Measurements from ENCODE around the gene RPAP2.
"Not testable (repeated sequence)": the region's sequence is repeated elsewhere in the genome, so short reads cannot be mapped to it uniquely, and the experiment has no call there.

Gene RPAP2

DNA sequence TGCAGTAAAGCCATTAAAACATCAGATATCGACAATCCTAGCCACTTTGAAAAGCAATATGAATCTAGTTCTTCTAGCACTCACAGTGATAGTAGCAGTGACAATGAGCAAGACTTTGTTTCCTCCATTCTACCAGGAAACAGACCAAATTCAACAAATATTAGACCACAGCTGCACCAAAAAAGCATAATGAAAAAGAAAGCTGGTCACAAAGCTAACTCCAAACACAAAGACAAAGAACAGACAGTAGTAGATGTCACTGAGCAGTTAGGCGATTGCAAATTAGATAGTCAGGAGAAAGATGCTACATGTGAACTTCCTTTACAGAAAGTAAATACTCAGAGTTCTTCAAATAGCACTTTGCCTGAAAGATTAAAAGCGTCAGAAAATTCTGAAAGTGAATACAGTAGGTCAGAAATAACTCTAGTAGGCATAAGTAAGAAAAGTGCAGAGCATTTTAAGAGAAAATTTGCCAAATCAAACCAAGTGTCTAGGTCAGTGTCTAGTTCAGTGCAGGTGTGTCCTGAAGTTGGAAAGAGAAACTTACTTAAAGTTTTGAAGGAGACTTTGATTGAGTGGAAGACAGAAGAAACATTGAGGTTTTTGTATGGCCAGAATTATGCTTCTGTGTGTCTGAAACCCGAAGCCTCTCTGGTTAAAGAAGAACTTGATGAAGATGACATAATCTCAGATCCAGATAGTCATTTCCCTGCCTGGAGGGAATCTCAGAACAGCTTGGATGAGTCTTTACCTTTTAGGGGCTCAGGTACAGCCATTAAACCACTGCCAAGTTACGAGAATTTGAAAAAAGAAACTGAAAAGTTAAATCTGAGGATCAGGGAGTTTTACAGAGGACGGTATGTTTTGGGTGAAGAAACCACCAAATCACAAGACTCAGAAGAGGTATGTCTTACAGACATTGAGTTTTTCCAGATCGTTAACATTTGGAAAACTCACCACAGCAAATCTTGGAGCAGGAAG lies 24.9 kb downstream of the RPAP2 start:
- DNase-seq (ENCODE audit: low read depth, low spot score) = no peak

DNA sequence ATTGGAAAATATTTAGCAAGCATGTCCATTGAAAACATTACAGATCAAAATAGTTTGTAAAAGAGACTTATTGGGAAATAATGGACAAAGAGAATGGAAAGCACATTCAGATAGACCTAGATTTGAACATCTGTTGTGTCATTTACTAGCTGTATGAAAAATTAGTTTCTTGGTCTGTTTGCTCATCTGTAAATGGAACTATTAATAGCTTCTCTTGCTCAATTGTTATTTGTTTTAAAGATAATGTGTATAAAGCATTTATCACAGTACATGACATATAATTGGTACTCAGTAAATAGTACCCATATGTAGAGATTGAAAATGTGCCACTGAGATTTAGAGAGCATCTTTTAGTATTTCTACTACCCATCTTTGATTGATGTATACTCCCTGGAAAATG lies 25.9 kb downstream of the RPAP2 start:
- DNase-seq (ENCODE audit: low read depth, low spot score) = no peak

DNA sequence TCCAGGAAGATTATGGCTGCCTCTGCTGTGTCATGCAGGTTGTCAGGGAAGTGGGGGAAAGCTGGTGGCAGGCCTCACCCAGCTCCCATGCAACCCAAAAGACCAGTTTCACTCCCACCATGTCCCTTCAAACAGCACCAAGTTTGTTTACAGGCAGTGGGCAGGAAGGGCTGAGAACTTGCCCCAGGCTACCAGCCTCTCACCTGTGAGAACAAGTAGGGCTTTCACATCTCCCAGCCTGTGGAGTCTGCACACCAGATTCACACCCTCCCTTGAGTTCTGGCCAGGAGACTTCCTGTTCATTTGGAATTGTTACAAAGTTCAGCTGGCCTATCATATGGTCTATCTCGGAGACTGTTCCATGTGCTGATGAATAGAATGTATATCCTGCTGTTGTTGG lies 27.8 kb downstream of the RPAP2 start:
- DNase-seq (ENCODE audit: low read depth, low spot score) = no peak

DNA sequence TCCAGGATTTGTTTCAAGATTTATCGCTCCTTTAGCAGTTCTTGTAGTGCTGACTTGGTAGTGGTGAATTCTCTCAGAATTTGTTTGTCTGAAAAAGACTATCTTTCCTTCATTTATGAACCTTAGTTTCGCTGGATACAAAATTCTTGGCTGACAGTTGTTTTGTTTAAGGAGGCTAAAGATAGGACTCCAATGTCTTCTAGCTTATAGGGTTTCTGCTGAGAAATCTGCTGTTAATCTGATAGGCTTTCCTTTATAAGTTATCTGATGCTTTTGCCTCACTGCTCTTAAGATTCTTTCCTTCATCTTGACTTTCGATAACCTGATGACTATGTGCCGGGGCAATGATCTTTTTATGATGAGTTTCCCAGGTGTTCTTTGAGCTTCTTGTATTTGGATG lies 28.9 kb downstream of the RPAP2 start:
- DNase-seq (ENCODE audit: low read depth, low spot score) = no peak

DNA sequence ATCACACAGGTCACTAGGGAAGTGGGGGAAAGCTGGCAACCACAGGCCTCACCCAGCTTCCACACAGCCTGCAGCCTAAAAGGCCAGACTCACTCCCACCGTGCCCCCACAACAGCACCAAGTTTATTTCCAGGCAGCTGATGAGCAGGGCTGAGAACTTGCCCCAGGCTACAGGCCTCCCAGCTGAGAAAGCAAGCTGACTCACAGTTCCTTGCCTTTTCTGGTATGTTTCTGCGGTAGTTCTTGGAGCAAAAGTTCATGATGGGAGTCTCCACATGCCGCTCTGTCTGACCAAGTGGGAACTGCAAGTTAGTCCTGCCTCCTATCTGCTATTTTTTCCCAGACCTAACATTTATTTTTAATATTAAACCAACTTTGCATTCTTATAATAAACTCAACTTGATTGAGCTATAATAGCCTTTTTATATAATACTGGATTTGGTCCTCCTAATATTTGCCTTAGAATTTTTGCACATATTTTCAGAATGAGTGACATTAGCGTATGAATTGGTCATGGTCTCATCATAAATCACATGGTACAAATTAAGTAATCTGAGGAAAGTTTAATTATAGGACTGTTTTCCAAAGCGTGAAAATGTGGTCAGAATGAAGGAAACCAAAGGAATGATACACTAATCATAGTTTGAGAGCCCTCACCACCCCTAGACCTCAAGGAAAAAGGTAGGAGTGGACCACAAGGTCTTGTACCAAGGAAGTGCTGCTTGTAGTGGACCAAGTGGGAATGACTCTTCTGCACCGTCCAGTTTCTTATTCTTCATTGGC lies 30.7 kb downstream of the RPAP2 start:
- no peak for DNase-seq (ENCODE audit: low read depth, low spot score)

DNA sequence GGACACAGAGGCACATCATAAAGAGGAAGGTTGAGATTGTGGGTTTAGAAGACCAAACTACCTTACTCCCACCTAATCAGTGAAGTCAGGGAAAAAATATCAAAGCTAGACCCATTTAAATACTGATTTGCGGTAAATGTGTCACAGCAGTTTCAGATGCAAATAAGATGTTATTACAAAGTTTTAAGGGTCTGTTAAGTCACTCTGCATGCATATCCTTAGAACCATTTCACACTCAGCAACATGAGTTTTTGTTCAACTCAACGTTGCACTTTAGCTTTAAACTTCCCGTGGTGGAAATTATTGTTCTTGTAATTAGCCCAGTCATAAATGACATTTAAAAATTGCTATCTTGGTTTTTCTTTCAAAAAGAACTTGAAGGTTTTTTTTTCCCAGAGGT lies 34.8 kb downstream of the RPAP2 start:
- no peak for DNase-seq (ENCODE audit: low read depth, low spot score)

DNA sequence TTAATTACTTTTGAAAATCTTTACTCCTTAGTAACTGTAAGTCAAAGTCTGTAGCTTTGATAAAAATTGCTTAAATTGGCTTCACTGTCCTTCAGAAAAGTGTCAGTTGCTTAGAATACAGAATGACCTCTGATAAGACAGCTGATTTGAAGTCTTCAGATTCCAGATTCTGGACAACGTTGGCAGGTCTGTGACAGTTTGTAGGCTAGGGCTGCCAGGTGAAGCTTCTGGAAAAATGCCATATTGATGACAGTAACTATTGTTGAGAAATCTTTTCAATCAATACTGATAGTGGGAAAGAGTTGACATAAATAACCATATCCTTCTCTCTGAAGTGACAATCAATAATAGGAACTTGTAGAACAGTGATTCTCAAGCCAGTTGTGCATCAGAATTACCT lies 41.3 kb downstream of the RPAP2 start:
- no peak for DNase-seq (ENCODE audit: low read depth, low spot score)

DNA sequence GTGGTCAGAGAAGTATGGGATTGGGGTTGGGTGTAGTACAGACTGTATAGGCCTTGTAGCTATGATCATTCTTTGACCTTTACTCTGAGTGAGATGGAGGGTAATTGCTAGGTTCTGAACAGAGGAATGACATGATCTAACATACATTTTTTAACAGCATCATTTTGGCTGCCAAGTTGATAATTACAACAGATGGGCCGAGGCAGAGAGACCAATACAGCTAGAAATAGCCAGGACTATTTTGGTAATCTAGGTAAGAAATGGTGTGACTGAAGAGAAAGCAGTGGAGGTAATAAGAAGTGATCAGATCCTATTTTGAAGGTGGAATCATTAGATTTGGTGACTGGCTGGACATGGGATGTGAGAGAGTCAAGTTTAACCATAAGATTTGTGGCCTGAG lies 43.5 kb downstream of the RPAP2 start:
- DNase-seq (ENCODE audit: low read depth, low spot score) = no peak

DNA sequence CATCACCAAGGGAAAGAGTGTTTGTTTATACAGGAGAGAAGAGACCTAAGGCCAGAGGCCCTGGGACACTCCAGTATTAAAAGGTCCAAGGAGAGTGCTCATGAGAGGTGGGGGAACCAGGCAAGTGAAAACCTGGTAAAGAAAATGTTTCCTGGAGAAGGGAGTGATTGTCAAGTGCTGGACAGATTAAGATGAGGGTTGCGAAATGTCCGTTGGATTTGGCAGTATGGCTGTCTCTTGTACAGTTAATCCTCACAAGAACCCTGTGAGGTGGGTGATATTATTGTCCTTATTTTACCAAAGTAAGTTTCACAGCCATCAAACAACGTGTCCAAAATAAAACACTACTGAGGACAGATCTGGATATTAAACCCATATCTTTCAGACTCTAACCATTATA lies 44.2 kb downstream of the RPAP2 start:
- DNase-seq (ENCODE audit: low read depth, low spot score) = no peak

DNA sequence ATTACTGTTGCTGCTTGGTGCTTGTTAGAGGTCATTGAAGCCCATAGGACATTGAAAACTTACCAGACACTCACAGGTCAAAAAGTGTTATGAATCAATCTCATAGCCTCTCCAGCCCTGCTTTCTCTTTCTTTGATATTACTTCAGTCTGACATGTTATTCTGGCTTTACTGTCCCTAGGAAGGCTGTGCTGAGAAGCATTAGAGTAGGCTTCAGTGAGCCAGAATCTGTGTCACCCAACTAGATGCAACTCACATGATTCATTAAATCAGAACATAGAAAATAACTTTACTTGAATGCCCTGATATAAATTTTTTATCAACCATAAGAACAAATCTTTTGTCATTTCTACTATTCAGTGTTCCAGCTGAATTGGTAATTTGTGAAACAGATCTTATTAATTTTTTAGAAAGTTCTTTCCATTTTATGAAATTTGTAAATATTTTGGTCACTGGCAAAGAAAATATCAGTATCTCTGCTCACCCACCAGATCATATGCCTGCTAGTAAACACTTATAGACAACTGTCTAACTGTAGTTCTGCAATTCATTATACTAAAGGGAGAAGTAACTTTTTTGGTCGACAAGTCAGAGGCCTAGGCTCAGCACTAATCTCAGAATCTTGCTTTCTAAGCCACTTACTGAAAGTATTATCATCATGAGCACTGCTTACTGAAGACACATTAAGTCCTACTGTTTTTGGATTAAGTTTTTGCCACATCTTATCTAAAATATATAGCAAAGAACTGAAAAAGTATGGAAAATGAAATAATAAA lies 48.2 kb downstream of the RPAP2 start:
- no peak for DNase-seq (ENCODE audit: low read depth, low spot score)

DNA sequence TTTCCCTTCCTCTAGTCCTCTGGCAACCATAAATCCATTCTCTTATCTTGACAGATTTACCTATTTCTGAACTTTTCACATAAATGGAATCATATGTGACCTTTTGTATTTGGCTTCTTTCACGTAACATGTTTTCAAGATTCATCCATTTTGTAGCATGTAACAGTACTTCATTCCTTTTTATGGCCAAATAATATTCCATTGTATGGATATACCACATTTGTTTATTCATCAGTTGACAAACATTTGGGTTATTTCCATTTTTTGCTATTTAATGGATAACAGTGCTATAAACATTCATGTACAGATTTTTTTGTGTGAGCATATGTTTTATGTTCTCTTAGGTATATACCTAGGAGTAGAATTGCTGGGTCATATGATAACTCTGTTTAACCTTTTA lies 54.0 kb downstream of the RPAP2 start:
- no peak for DNase-seq (ENCODE audit: low read depth, low spot score)

DNA sequence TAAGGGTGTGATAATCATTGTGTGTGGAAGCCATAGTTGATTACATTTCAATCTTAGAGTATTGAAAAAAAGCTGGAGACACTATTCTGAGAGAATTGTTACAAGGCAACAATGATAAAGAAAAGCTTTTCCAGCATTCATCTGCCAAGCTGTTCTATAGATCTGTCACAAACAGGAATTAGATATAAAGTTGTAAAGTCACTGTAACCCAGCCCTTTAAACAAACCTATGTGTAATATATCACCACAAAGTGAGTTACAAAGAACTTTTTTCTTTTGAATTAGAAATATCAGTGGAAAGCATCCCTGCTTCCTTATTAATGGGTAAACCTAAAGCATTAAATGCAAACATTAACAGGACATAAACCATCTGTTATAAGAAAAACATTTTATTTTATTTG lies 55.4 kb downstream of the RPAP2 start:
- no peak for DNase-seq (ENCODE audit: low read depth, low spot score)

DNA sequence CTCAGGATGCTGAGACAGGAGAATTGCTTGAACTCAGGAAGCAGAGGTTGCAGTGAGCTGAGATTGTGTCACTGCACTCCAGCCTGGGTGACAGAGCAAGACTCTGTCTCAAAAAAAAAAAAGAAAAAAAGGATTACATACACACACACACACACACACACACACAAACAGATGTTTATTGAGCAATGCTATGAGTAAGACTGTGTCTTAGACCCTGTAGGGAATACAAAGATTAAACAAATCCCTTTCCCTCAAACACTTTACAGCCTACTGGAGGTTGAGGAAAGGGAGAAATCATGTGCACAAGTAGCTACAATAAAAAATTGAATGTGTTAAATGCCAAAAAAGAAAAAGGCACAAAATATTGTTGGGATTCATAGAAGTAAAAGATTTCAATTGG lies 58.1 kb downstream of the RPAP2 start:
- no peak for DNase-seq (ENCODE audit: low read depth, low spot score)

DNA sequence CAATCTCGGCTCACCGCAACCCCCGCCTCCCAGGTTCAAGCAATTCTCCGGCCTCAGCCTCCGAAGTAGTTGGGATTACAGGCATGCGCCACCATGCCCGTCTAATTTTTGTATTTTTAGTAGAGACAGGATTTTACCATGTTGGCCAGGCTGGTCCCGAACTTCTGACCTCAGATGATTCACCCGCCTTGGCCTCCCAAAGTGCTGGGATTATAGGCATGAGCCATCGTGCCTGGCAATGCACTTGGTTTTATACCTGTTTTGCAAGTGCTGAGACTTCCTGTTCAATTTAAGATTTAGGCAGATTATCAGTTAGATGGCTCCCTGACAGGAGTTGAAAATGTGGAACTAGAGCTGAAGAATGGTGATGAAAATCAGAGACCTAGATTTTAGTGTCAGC lies 60.5 kb downstream of the RPAP2 start:
- not testable (repeated sequence) for DNase-seq (ENCODE audit: low read depth, low spot score)

DNA sequence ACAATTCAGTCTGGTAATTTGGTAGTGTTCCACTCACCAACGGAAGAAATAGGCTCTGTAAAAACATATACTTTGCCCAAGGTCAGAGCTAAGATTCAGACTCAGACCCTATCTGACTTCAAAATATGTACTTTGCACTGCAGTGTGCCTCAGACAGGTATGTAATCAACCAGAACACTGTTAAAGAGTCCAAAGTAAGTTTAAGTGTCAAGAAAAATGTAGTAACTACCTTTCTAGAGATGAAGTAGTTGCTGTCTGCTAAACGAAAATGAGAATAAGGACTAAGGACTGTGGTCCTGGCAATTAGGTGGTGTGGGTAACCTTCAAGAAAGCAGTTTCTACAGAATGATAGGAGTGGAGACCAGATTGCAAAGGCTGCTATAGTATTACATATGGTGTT lies 61.1 kb downstream of the RPAP2 start:
- no peak for DNase-seq (ENCODE audit: low read depth, low spot score)

DNA sequence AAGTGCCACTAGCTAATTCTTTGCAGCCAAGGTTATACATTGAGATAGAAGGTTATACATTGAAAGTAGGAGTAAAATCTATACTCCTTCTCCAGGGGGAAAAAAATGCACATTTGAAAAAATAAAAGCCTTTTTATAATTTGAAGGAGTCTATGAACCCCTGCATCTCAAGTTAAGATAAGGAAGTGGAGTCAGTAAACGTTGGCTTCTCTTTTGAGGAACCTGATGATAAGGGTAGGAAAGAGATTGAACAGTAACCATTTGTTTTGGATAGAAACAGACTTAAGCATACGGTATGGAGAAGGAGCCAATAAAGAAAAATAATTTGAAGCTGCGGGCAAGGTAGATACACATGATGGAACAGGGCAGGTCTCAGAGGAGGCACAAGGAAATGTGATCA lies 64.1 kb downstream of the RPAP2 start:
- no peak for DNase-seq (ENCODE audit: low read depth, low spot score)

DNA sequence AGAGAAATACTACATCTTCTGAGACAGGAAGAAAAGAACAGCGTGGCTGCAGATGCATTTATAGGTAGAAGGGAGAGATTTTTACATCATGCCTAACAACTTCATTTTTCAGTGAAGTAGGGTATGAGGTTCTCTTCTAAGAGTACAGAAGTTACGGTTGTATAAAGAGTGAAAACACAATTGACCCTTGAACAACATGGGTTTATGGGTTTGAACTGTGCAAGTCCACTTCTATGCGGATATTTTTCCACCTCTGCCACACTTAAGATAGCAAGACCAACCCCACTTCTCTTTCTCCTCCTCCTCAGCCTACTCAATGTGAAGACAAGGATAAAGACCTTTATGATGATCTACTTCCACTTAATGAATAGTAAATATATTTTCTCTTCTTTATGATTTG lies 64.5 kb downstream of the RPAP2 start:
- no peak for DNase-seq (ENCODE audit: low read depth, low spot score)

DNA sequence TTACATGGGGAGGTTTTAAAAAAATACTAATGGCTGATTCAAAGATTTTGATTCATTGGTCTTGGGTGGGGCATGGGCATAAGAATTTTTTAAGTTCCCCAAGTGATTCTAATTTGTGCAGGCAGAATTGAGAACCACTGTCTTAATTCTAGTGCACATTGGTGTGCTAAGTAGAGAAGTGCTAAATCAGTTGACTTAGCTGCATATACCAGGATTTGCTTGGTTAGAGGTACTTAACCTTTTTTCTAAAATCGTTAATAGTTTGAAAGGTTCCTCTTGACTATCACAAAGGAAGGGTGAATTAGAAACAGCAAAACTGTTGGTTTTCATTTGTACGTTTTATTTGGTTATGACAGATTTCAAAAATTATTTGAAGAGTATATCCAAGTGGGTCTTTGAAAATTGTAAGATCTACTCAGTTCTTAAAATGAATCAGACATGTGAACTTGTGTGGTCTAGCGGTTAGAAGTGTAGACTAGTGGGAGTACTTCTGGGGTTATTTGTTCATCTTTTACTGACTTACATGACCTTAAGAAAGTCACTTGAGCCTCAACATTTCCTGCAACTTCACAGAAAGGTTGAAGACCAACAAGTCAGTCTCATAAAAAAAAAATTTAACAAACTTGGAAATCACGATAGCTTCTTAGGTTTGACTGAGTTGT lies 66.7 kb downstream of the RPAP2 start:
- DNase-seq (ENCODE audit: low read depth, low spot score) = no peak

DNA sequence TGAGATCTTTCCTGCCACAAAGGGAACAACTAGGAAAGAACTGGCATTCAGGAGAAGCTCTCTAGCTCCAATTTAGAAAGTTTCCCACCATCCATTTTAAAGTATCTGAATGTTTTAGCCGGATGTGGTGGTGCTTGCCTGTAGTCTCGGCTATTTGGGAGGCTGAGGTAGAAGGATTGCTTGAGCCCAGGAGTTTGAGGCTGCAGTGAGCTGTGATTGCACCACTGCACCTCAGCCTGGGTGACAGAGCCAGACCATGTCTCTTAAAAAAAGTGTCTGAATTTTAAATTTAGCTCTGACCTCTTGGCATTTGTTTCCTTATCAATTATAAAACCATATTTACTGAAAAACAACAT lies 67.2 kb downstream of the RPAP2 start:
- DNase-seq (ENCODE audit: low read depth, low spot score) = no peak

DNA sequence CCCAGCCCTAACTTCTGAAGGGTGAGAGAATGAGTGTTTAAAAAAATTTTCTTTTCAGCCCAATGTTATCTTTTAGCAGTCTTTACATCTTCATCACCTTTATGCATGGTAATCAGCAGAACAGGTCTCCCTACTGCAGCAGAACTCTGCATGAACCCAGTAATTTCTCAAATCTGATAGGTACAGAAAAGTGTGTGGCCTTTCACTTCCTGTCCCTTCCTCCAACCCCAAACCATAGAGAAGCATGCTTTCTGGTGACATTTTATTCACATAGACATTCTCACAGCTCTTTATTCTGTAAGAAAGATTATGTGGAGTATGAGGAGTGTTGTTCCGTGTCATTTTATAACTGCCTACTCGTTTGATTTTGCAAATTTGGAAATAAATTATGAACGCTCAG lies 68.6 kb downstream of the RPAP2 start:
- DNase-seq (ENCODE audit: low read depth, low spot score) = no peak

DNA sequence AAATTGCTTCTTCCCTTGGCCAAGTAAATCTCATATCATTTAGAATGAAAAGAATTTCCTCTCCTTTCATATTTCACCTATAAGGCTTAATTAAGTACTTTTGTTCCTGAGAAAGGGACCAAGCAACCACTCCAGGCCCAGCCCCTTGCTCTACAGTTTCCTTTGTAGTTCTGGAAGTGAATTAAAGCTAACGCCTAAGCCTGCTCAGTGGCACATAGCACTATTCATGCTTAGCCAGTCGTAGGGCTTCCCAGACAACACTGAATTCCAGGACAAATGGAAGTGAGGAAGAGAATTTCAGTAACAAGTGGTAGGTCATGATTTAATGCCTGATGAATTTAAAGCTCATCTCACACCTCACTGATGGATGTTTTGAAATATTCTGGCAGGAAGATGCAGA lies 73.3 kb downstream of the RPAP2 start:
- DNase-seq (ENCODE audit: low read depth, low spot score) = no peak

DNA sequence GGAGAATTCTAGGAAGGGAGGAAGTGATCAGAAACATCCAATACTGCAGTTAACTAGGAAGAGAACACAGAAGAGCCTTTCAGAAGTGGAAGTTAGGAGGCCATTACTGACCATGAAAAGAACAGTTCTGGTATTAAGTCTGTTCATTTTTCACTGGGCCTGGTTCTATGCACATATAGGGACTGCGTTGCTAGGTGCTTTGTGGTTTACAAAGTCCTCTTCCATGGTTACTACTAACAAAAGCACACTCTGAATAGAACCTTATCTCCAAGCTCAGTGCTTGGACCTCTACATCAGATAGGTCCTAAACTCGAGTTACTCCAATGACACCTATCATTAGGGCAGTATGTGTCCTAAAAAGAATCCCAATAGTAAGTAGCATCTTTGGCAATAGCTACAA lies 75.4 kb downstream of the RPAP2 start:
- DNase-seq (ENCODE audit: low read depth, low spot score) = no peak
